ENCODE data around the gene PADI3. TPM values are rescaled to one million over a fixed set of nuclear protein-coding genes. Genes with fewer than 3 reads are reported as not detected.

PADI3 gene
- total RNA-seq, 1 experiment from 2014 or later = 2.5 TPM

- Histone ChIP-seq H4K8ac (replicated peaks; ENCODE audit: insufficient read length, low read depth, low read length) (no peak overlapping the region), H3K4ac (ENCODE audit: low read depth, low read length) (no peak overlapping the region), H3K4me2 (ENCODE audit: insufficient read depth, insufficient read length, low read length) (no peak overlapping the region), H3K27me3 (ENCODE audit: insufficient read depth, low read length) (no peaks in the 10 kb centered on the region), H3K14ac (ENCODE audit: insufficient read depth, low read length) (no peak overlapping the region), H2AFZ (ENCODE audit: low read length) (no peak overlapping the region), H3K27ac (ENCODE audit: insufficient read length, low read depth, low read length) (no peak overlapping the region), H4K91ac (ENCODE audit: insufficient read length, low read depth, low read length) (no peak overlapping the region), H2BK12ac (ENCODE audit: insufficient read length, low read depth, low read length) (no peak overlapping the region), H3K23me2 (ENCODE audit: insufficient read length, low read depth, low read length, poor library complexity, severe bottlenecking) (no peaks in the 10 kb centered on the region), H3K18ac (ENCODE audit: insufficient read length, low read depth, low read length) (no peak overlapping the region), H3K79me1 (ENCODE audit: insufficient read depth, low read depth, low read length, poor library complexity, severe bottlenecking) (no peaks in the 10 kb centered on the region), H3K9ac (ENCODE audit: extremely low read depth, insufficient read length, low read length) (no peak overlapping the region), H2BK120ac (ENCODE audit: low read depth, low read length, poor library complexity, severe bottlenecking) (no peak overlapping the region), H3T11ph (ENCODE audit: low read length) (no peak overlapping the region), H3K9me3 (ENCODE audit: control insufficient read depth, low read depth, low read length) (no peaks in the 10 kb centered on the region), H4K5ac (ENCODE audit: insufficient read length, low read depth, low read length) (no peak overlapping the region), H2BK20ac (ENCODE audit: low read depth, low read length, poor library complexity, severe bottlenecking) (no peak overlapping the region), H2BK15ac (ENCODE audit: low read depth, low read length) (no peak overlapping the region), H3K56ac (ENCODE audit: insufficient read length, low read depth, low read length) (no peak overlapping the region), H2BK5ac (ENCODE audit: insufficient read length, low read length) (no peak overlapping the region), H3K4me1 (ENCODE audit: insufficient read depth, low read length) (no peaks in the 10 kb centered on the region), H3K79me2 (ENCODE audit: insufficient read depth, low read length) (no peaks in the 10 kb centered on the region), H3K23ac (ENCODE audit: insufficient read length, low read depth, low read length) (no peak overlapping the region), H2AK5ac (ENCODE audit: insufficient read length, low read length) (no peak overlapping the region), H4K20me1 (ENCODE audit: control insufficient read depth, insufficient read depth, insufficient read length) (no peaks in the 10 kb centered on the region)
- Mint-ChIP-seq H3K27me3 (ENCODE audit: low read depth) (peaks cover 8% of the 10 kb centered on the region), H3K9me3 (no peaks in the 10 kb centered on the region), H3K36me3 (ENCODE audit: insufficient read depth in 1 of 3, low read depth in 3 of 3) (no peaks in the 10 kb centered on the region), H3K27ac (no peak overlapping the region), H3K4me1 (peaks cover 8% of the 10 kb centered on the region in 2 experiments; a peak in 3 of 4 replicates), H3K4me3 (no peak overlapping the region)
- TF ChIP-seq CTCF (conservative IDR thresholded peaks at IDR 0.05) = no peak
- DNase-seq = no peak
- WGBS (ENCODE audit: extremely low coverage, insufficient read length, low lambda C conversion rate) = no CpG with 5 or more reads among the region's 5 CpGs
These were observed 37.7 kb downstream of the PADI3 start for GRCh38 chr1:17286646-17287045.

Data from H9 (cell line).